ENCODE results near the gene CLEC4M. TPM values are rescaled to one million over a fixed set of nuclear protein-coding genes. Genes with fewer than 3 reads are reported as not detected.

The CLEC4M gene
- total and polyA plus RNA-seq, 2 donors (not counting 1 experiment from before 2014, with no cell fraction given): not detected

- no peaks in the 10 kb centered on the region for H3K4me1 ChIP-seq (ENCODE audit: control insufficient read depth, extremely low read depth, insufficient read depth, low read length)
- no peak overlapping the region for H3K4me2 ChIP-seq (ENCODE audit: extremely low read depth, insufficient read depth, low read length)
- no peak overlapping the region for H3K4me3 ChIP-seq (replicated peaks in 1 of 4; ENCODE audit: control extremely low read depth in 1 of 4, insufficient read depth in 1 of 4, low read depth in 3 of 4, low read length in 4 of 4)
- no peak for DNase-seq (ENCODE audit: low read depth in 2 of 2)
- no peaks in the 10 kb centered on the region for H4K20me1 ChIP-seq (ENCODE audit: control insufficient read depth, extremely low read depth, insufficient read depth, low read length)
- H3K79me2 ChIP-seq (ENCODE audit: control insufficient read depth, insufficient read depth, low read length): no peaks in the 10 kb centered on the region
- TF ChIP-seq EZH2 (IDR thresholded peaks at IDR 0.05; ENCODE audit: low read length, missing control alignments) (no peak), CTCF (conservative IDR thresholded peaks at IDR 0.05 in 1 of 2, IDR thresholded peaks at IDR 0.05 in 1 of 2; ENCODE audit: low read depth in 1 of 2, low read length in 2 of 2) (no peak)
- H3K9ac ChIP-seq (ENCODE audit: insufficient read depth, low read length): no peak overlapping the region
- no peaks in the 10 kb centered on the region for H3K9me3 ChIP-seq (ENCODE audit: control insufficient read depth, insufficient read depth, low read depth, low read length)
- H3K27ac ChIP-seq (ENCODE audit: insufficient read depth, low read length): no peak overlapping the region
- H3K27me3 ChIP-seq (ENCODE audit: control insufficient read depth, insufficient read depth, low read length): peaks cover 3% of the 10 kb centered on the region
- H3K36me3 ChIP-seq (ENCODE audit: control insufficient read depth, insufficient read depth, low read length): no peaks in the 10 kb centered on the region
- H2AFZ ChIP-seq (ENCODE audit: low read length): no peak overlapping the region
These were observed 32.5 kb upstream of the CLEC4M start for GRCh38 chr19:7730286-7731217.

- Histone ChIP-seq H3K9ac (ENCODE audit: insufficient read depth, low read length) (no peak overlapping the region), H3K4me1 (ENCODE audit: control insufficient read depth, extremely low read depth, insufficient read depth, low read length) (no peaks in the 10 kb centered on the region), H4K20me1 (ENCODE audit: control insufficient read depth, extremely low read depth, insufficient read depth, low read length) (no peaks in the 10 kb centered on the region), H3K27me3 (ENCODE audit: control insufficient read depth, insufficient read depth, low read length) (peaks cover 3% of the 10 kb centered on the region), H3K4me3 (replicated peaks in 1 of 4; ENCODE audit: control extremely low read depth in 1 of 4, insufficient read depth in 1 of 4, low read depth in 3 of 4, low read length in 4 of 4) (no peak overlapping the region), H3K9me3 (ENCODE audit: control insufficient read depth, insufficient read depth, low read depth, low read length) (no peaks in the 10 kb centered on the region), H3K27ac (ENCODE audit: insufficient read depth, low read length) (no peak overlapping the region), H3K4me2 (ENCODE audit: extremely low read depth, insufficient read depth, low read length) (no peak overlapping the region), H2AFZ (ENCODE audit: low read length) (no peak overlapping the region), H3K36me3 (ENCODE audit: control insufficient read depth, insufficient read depth, low read length) (no peaks in the 10 kb centered on the region), H3K79me2 (ENCODE audit: control insufficient read depth, insufficient read depth, low read length) (no peaks in the 10 kb centered on the region)
- TF ChIP-seq EZH2 (IDR thresholded peaks at IDR 0.05; ENCODE audit: low read length, missing control alignments) (no peak), CTCF (conservative IDR thresholded peaks at IDR 0.05 in 1 of 2, IDR thresholded peaks at IDR 0.05 in 1 of 2; ENCODE audit: low read depth in 1 of 2, low read length in 2 of 2) (no peak)
- DNase-seq (ENCODE audit: low read depth in 2 of 2): no peak
These were observed 31.8 kb upstream of the CLEC4M start for GRCh38 chr19:7731218-7731595.

- no peak overlapping the region for H3K4me2 ChIP-seq (ENCODE audit: extremely low read depth, insufficient read depth, low read length)
- no peak for DNase-seq (ENCODE audit: low read depth in 2 of 2)
- H3K27me3 ChIP-seq (ENCODE audit: control insufficient read depth, insufficient read depth, low read length): peaks cover 3% of the 10 kb centered on the region
- H3K36me3 ChIP-seq (ENCODE audit: control insufficient read depth, insufficient read depth, low read length): no peaks in the 10 kb centered on the region
- H3K4me1 ChIP-seq (ENCODE audit: control insufficient read depth, extremely low read depth, insufficient read depth, low read length): no peaks in the 10 kb centered on the region
- H3K27ac ChIP-seq (ENCODE audit: insufficient read depth, low read length): no peak overlapping the region
- no peaks in the 10 kb centered on the region for H3K9me3 ChIP-seq (ENCODE audit: control insufficient read depth, insufficient read depth, low read depth, low read length)
- H3K4me3 ChIP-seq (replicated peaks in 1 of 4; ENCODE audit: control extremely low read depth in 1 of 4, insufficient read depth in 1 of 4, low read depth in 3 of 4, low read length in 4 of 4): no peak overlapping the region
- H2AFZ ChIP-seq (ENCODE audit: low read length): no peak overlapping the region
- H3K79me2 ChIP-seq (ENCODE audit: control insufficient read depth, insufficient read depth, low read length): no peaks in the 10 kb centered on the region
- no peak for TF ChIP-seq EZH2 (IDR thresholded peaks at IDR 0.05; ENCODE audit: low read length, missing control alignments)
- TF ChIP-seq CTCF (conservative IDR thresholded peaks at IDR 0.05 in 1 of 2, IDR thresholded peaks at IDR 0.05 in 1 of 2; ENCODE audit: low read depth in 1 of 2, low read length in 2 of 2): no peak
- no peak overlapping the region for H3K9ac ChIP-seq (ENCODE audit: insufficient read depth, low read length)
- no peaks in the 10 kb centered on the region for H4K20me1 ChIP-seq (ENCODE audit: control insufficient read depth, extremely low read depth, insufficient read depth, low read length)
These were observed 31.4 kb upstream of the CLEC4M start for GRCh38 chr19:7731615-7732014.
